NOMO-1 (cell line): ENCODE data around the gene PHACTR3.
A peak's percentile ranks its signal among the peaks of the same experiment; 100 is the strongest.
"Not testable (repeated sequence)": the region's sequence is repeated elsewhere in the genome, so short reads cannot be mapped to it uniquely, and the experiment has no call there.

Experiments
- DNase-seq, 2 experiments: peaks; one replicate each; lab custom pipeline; 2025; ENCODE audit not compliant: unreplicated experiment in 2 of 2; lab: John Stamatoyannopoulos, UW

PHACTR3 gene

GRCh38 chr20:59603781-59604541 lies at the start of gene PHACTR3:
TSS of gene PHACTR3 (plus strand) at chr20:59604540. CDS start at chr20:59605015, 475 bp downstream.
- no peak for DNase-seq

- DNase-seq = not testable (repeated sequence)
Observed at GRCh38 chr20:59557733-59558529, 46.4 kb upstream of the PHACTR3 start.

- DNase-seq = no peak
Observed at GRCh38 chr20:59559024-59559817, 45.1 kb upstream of the PHACTR3 start.

GRCh38 chr20:59559863-59560262 lies 44.5 kb upstream of the PHACTR3 start:
- DNase-seq = no peak

- DNase-seq = peak; percentile 25 to 60
Observed at GRCh38 chr20:59560588-59561227, 43.6 kb upstream of the PHACTR3 start.

- no peak for DNase-seq
Observed at GRCh38 chr20:59561228-59561605, 43.1 kb upstream of the PHACTR3 start.

DNA sequence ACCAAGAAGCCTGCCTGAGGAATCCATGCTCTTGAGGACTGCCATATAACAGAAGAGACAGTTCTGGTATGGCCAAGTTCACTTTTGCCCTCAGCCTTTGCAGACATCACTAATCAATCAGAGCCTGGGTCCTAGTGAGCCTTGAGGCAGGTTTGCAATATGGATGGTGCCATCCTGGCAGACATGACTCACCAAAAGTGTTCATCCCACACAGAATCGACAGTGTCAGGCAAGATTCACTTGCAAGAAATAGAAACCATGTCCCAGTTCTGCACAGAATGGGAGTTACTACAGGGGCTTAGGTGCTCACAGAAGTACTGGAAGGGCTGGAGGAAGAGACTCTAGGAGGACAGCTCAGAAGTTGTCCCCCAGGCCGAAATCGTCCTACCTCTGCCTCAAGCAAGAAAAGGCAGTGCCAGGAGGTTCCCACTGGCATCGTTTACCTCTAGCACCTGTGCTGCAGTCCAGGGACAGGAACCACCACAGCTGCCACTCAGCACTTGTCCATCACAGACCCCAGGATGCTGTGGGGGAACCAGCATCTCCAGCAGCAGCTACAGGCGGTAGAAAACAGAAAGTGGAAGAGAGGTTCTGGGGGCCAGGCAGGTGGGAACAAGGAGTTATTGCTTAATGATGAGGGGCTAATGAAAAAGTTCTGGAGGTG lies 42.6 kb upstream of the PHACTR3 start:
- no peak for DNase-seq

DNA sequence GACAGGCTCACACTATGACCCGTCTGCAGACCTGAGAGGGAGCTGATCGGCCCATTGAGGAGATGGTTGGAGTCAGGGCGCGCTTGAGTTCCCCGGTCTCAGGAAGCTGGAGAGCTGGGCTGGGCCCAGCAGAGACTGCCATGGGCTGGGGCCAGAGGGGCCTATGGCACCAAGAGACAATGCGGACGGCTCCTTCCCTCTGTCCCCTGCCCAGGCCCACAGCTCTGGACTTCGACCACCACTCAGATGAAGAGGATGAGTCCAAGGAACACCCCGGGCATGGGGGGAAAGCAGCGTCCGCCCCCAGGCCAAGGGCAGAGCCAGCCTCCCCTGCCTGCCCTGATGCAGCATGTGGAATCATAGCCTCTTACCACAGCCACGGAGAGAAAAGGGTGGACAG lies 40.2 kb upstream of the PHACTR3 start:
- no peak for DNase-seq

- DNase-seq = no peak
Observed at GRCh38 chr20:59564943-59565342, 39.4 kb upstream of the PHACTR3 start.

- DNase-seq = no peak
Observed at GRCh38 chr20:59565768-59566461, 38.4 kb upstream of the PHACTR3 start.

DNA sequence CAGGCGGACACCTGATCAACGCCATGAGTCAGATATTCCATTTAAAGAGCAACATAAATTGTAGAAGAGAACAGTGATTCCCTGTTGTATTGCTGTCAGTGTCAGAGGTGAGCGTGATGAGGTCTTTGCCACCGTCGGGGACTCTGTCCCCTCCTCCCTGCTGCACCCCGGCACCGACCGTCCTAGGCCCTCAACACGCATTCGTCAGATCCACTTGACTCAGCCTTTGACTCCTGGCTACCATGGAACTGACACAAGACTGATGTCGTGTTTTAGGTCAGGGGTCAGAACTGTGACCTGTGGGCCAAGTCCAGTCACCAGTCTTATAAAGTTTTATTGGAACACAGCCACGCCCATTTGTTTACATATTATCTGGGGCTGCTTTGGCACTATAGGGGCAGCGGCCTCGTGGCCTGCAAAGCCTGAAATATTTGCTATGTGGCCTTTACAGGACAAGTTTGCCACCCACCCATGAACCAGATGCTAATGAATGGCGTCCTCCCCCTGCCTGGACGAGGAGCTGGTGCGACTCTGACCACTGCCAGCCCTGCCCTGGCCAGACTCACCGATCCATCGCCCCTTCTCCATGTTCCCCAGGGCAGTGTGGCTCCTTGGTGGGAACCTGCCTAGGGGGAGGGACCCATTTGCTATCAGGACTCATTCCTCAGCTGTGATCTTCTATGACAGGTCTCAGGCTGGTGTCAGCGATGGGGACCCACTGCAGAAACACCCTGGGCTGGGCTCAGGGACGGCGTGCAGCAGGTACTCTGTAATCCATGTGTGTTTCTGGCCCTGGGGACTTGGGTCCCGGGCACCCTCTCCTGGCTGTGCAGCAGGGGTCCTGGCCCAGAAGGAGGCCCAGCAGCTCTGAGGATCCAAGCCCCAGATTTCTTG lies 37.5 kb upstream of the PHACTR3 start:
- no peak for DNase-seq

- no peak for DNase-seq
Observed at GRCh38 chr20:59567585-59568508, 36.5 kb upstream of the PHACTR3 start.

DNA sequence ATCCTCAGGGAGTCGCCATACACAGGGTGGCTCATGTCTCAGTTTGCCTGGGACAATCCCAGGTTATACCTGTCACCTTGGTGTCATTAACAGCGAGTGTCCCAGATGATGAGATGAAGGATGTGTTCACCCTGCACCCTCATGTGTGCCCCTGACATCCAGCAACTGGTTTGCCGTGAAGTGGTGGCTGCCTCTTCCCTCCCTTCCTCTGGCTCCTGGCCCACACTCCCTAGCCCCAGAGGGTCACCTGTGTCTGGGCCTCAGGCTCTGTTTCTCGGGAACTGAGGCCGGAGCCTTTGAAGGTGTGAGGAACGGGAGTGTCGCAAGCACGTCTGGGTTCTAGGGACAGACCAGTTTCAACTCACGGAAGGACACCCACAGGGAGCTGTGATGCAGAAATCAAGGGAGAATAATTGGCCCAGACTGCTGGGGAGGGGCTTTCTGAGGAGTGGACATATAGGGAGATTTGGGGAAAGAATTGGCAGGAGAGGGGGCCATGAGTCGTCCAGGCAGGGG lies 35.8 kb upstream of the PHACTR3 start:
- DNase-seq = no peak

GRCh38 chr20:59569305-59569704 lies 35.0 kb upstream of the PHACTR3 start:
- DNase-seq = no peak

DNA sequence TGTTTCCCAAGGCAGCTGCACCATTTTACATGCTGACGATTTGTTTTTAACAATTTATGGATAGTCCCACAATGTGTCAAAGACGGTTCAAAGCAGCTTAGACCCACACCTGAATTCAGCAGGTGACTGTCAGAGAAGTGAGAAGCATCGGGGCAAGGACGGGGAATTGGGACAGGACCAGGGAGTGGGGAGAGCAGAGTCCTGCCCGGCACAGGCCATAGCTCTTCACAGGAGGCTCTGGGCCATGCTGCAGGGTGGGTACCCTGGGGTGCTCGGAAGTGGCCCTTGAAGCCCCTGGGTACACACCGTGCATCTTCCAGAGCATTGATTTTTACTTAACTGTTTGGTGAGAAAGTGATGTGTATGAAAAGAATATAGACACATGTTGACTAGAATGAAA lies 33.2 kb upstream of the PHACTR3 start:
- no peak for DNase-seq

DNA sequence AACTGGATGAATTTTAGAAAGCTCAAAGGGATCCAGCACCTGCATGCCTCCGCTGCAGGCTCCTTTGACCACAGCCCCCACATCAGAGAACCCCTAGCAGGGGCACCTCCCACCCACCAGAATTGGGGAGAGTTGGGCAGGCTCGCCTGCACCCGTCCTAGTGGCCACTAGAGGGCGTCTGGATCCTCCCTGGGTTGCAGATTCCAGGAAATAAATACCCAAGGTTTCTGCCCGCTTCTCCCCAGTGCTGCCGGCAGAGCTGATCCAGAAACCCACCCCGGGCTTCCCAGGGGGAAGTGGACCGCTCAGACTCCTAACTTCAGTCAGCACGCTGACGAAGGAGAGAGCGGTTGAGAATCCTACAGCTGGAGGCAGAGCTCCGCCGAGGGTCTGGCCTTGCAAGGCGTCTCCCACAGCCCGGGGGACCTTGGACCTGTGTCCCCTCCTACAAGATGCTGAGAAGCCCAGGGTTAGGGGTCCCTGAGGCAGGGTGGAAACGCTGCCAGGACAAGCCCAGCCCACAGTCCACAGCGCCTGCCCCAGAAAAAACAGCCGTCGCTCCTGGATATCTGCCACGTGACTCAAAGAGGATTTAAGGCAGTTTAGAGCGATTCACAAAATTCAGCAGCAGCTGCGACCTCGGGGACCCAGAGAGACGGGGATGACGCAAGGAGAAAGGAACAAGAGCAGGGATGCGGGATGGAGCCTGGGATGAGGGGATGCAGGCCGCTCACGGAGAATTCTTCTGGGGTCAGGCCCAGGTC lies 32.6 kb upstream of the PHACTR3 start:
- DNase-seq = peak; percentile 32 to 58

DNA sequence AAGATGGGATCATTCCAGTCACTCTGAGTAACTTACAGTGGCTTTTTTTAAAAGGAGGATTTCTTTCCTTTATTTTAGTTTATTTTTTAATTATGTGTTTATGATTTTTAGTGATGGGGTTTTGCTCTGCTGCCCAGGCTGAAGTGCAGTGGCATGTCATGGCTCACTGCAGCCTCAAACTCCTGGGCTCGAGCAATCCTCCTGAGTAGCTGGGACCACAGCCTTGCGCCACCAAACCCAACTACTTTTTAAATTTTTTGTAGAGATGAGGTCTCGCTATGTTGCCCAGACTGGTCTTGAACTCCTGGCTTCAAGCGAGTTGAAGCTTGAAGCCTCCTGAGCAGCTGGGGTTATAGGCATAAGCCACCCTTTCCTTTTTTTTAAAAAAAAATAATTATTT lies 31.8 kb upstream of the PHACTR3 start:
- DNase-seq = no peak
